GM12891 (cell line): Measurements from ENCODE around the gene MYO1C.

Experiments used
- POLR2A ChIP-seq: IDR thresholded peaks from 2 replicates; pipeline ENCODE4 v1.6.1; 2011; ENCODE audit warnings: low read depth, low read length, control low read depth
- POLR2AphosphoS5 ChIP-seq: IDR thresholded peaks from 2 replicates; pipeline ENCODE4 v1.6.1; 2011; ENCODE audit warnings: low read depth, low read length, control low read depth
- TAF1 ChIP-seq: IDR thresholded peaks from 2 replicates; pipeline ENCODE4 v1.6.1; 2011; ENCODE audit warnings: low read depth, low read length, control low read depth

DNA sequence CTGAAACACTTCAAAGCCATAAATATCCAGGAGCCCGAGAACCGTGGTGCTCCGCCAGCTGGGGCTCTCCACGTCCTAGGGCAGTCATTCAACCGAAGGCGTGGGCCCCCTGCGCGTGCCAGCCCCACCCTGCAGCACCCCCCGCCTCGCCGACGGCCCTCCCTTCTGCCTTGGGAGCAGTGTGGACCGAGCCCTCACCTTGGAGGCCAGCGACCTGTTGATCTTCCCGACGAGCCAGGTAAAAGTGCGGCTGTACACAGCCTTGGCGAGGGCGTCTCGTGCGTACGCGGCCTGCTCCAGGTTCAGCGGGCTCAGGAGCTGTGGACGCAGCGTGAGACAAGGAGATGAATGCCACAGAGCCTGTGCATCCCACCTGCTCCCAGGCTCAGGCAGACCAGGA, 14.1 kb downstream of the MYO1C start:
- TF ChIP-seq POLR2A (no peak), POLR2AphosphoS5 (no peak), TAF1 (no peak)
